ENCODE measurements around the gene NUDT22.

Gene NUDT22

DNA sequence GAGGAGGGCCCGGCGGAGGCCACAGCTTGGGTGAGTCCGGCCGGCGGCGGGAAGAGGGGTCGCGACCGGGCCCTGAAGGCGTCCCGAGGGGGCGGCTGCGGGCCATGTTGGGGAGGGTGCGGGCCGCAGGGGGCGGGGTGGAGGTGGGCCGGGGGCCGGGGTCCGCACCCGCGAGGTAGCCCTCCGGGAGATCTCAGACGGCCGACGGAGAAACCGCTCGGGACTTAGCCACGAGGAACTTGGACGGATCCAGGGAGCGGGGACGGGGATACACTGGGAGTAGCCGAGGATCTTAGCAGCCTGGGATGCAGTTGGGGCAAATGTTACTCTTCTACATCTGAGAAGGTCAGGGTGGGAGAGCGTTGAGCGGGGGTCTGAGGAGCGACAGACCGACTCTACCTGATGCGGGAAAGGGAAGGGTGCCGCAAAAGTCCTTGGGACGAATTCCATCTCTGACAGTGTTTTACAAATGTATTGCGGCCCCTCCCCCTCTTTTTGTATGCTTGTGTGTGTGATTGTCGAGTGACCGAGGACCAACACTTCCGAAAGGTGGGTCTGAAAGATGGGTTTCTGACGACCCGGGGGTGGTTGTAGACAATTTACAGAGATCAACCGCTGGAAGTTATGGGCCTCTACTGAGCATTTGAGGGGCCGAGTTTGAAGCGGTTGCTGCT is 39.4 kb upstream of the NUDT22 start:
- FAIRE-seq (no peak), DNase-seq (ENCODE audit: insufficient read length) (no peak)
- no peak for TF ChIP-seq POLR2A (IDR thresholded peaks at IDR 0.05; ENCODE audit: low read depth, low read length)
- TF ChIP-seq POLR2AphosphoS5 (IDR thresholded peaks at IDR 0.05; ENCODE audit: low read depth, low read length) = no peak
- no peak for TF ChIP-seq TAF1 (IDR thresholded peaks at IDR 0.05; ENCODE audit: borderline replicate concordance, low read depth, low read length)

GRCh38 chr11:64192434-64192833 is 33.6 kb upstream of the NUDT22 start:
- no peak for TF ChIP-seq POLR2AphosphoS5 (IDR thresholded peaks at IDR 0.05; ENCODE audit: low read depth, low read length)
- TF ChIP-seq TAF1 (IDR thresholded peaks at IDR 0.05; ENCODE audit: borderline replicate concordance, low read depth, low read length) = no peak
- no peak for TF ChIP-seq POLR2A (IDR thresholded peaks at IDR 0.05; ENCODE audit: low read depth, low read length)
- no peak for FAIRE-seq

DNA sequence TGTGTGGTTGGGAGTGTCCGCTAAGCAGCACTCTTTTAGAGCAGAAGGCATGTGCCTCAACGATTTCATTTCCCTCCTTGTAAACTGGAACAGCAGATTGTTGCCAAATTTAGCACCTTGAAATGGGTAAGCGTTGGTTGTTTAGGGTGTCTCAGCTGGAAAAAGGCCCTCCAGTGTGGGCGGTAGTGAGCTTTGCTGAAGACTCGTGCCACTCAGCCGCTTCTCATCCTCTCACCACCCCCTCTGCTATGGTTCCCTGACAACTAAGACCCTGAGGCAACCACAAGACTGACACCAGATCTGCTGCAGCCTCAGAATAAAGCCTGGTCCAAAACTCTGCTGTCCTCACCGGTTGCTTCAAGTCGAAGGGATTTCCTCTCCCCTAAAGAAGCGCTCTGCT is 29.4 kb upstream of the NUDT22 start:
- TF ChIP-seq POLR2A (IDR thresholded peaks at IDR 0.05; ENCODE audit: low read depth, low read length) (no peak), POLR2AphosphoS5 (IDR thresholded peaks at IDR 0.05; ENCODE audit: low read depth, low read length) (no peak), TAF1 (IDR thresholded peaks at IDR 0.05; ENCODE audit: borderline replicate concordance, low read depth, low read length) (no peak)
- DNase-seq (ENCODE audit: insufficient read length) (no peak), FAIRE-seq (no peak)

More at GRCh38 chr11:64192434-64192833, 33.6 kb upstream of the NUDT22 start:
- DNase-seq (ENCODE audit: insufficient read length) = no peak

- FAIRE-seq = no peak
- DNase-seq (ENCODE audit: insufficient read length) = no peak
- TF ChIP-seq POLR2A (IDR thresholded peaks at IDR 0.05; ENCODE audit: low read depth, low read length) (no peak), POLR2AphosphoS5 (IDR thresholded peaks at IDR 0.05; ENCODE audit: low read depth, low read length) (no peak), TAF1 (IDR thresholded peaks at IDR 0.05; ENCODE audit: borderline replicate concordance, low read depth, low read length) (no peak)
Observed at GRCh38 chr11:64198511-64198910, 27.6 kb upstream of the NUDT22 start.

- DNase-seq (ENCODE audit: insufficient read length) (no peak), FAIRE-seq (no peak)
- TF ChIP-seq TAF1 (IDR thresholded peaks at IDR 0.05; ENCODE audit: borderline replicate concordance, low read depth, low read length) = no peak
- no peak for TF ChIP-seq POLR2AphosphoS5 (IDR thresholded peaks at IDR 0.05; ENCODE audit: low read depth, low read length)
- no peak for TF ChIP-seq POLR2A (IDR thresholded peaks at IDR 0.05; ENCODE audit: low read depth, low read length)
Observed at GRCh38 chr11:64201543-64201942, 24.5 kb upstream of the NUDT22 start.

- DNase-seq (ENCODE audit: insufficient read length) (no peak), FAIRE-seq (no peak)
- TF ChIP-seq TAF1 (IDR thresholded peaks at IDR 0.05; ENCODE audit: borderline replicate concordance, low read depth, low read length) (no peak), POLR2A (IDR thresholded peaks at IDR 0.05; ENCODE audit: low read depth, low read length) (no peak)
Observed at GRCh38 chr11:64202992-64203391, 23.1 kb upstream of the NUDT22 start.

GRCh38 chr11:64203421-64204079 is 22.5 kb upstream of the NUDT22 start:
- TF ChIP-seq POLR2A (IDR thresholded peaks at IDR 0.05; ENCODE audit: low read depth, low read length) = no peak
- no peak for TF ChIP-seq POLR2AphosphoS5 (IDR thresholded peaks at IDR 0.05; ENCODE audit: low read depth, low read length)
- TF ChIP-seq TAF1 (IDR thresholded peaks at IDR 0.05; ENCODE audit: borderline replicate concordance, low read depth, low read length) = no peak
- no peak for FAIRE-seq
- no peak for DNase-seq (ENCODE audit: insufficient read length)

DNA sequence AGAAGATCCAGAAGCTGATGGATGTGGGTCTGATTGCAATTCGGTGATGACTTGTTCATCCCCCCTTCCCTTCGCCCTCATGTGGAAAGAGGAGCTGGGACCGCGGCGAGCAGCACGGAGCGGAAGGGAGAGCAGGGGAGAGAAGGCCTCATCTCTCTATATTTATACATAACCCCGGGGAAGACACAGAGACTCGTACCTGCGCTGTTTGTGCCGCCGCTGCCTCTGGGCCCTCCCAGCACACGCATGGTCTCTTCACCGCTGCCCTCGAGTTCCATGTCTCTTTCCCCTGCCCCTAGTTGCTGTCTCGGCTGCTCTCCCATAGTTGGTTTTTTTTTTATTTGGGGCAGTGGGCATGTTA is 22.0 kb upstream of the NUDT22 start:
- no peak for DNase-seq (ENCODE audit: insufficient read length)
- no peak for FAIRE-seq
- TF ChIP-seq TAF1 (IDR thresholded peaks at IDR 0.05; ENCODE audit: borderline replicate concordance, low read depth, low read length) = no peak

- TF ChIP-seq TAF1 (IDR thresholded peaks at IDR 0.05; ENCODE audit: borderline replicate concordance, low read depth, low read length) (no peak), POLR2AphosphoS5 (IDR thresholded peaks at IDR 0.05; ENCODE audit: low read depth, low read length) (no peak), POLR2A (IDR thresholded peaks at IDR 0.05; ENCODE audit: low read depth, low read length) (no peak)
- FAIRE-seq = peak; percentile 86
- DNase-seq (ENCODE audit: insufficient read length) = peak; percentile 79
Observed at GRCh38 chr11:64204464-64204989, 21.5 kb upstream of the NUDT22 start.

DNA sequence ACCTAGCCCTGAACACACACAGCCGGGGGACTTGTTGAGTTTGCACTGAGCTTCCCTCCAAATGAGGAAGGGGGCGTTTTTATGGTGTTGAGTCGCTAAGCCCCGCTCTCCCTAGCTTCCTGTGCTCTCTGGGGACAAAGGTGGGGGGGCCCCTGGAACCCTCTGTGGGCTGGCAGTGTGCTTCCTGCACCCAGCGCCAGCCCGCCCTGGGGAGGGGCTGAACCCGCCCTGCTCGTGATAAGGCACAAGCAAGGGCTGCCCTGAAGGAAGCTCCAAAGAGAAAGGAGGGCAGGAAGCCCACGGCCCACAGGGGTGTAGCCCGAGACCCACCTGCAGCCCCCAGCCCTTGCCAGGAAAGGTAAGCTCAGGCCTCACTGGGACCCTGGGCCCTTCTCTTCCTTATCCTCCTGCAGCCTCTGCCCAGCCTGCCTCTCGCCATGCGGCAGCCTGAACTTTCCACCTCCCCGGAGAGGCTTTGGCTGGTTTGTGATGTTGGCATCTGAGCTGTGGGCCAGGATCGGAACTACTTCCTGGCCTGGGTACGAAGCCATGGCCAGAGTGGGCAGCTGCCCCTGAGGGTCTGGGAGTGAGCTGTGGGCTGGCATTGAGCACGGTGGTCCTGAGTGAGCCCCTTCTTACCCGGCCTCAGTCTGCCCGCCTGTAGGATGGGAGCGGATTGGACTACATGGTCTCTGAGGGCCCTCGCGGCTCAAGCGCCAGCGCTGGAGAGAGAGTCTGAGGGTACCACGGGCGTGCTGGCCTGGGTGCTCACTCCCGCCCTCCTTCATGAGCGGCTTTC is 19.4 kb upstream of the NUDT22 start, which contains the start of gene FERMT3:
FERMT3 (plus strand) TSS at position 265 of the 799 bp plus-strand sequence. CDS start 644 bp downstream, outside the sequence.
- FAIRE-seq = no peak
- 0 out of 2 replicates have a peak, but pooled peaks have one; percentile 52 for TF ChIP-seq POLR2A (IDR thresholded peaks at IDR 0.05; ENCODE audit: low read depth, low read length)
- peak; percentile 43; the same call in 1 of the 2 replicates for TF ChIP-seq TAF1 (IDR thresholded peaks at IDR 0.05; ENCODE audit: borderline replicate concordance, low read depth, low read length)
- TF ChIP-seq POLR2AphosphoS5 (IDR thresholded peaks at IDR 0.05; ENCODE audit: low read depth, low read length) = peak; percentile 19
- DNase-seq (ENCODE audit: insufficient read length) = peak; percentile 72

Measured in GM12892 (cell line).